HG03575 (cell line): ENCODE results near the gene ELMO3.
A peak's percentile ranks its signal among the peaks of the same experiment; 100 is the strongest.

ENCODE experiments used
- ATAC-seq: cut with Tn5 transposase; IDR thresholded peaks from one replicate; pipeline ENCODE4 v1.9.1; 2021; ENCODE audit not compliant: unreplicated experiment, insufficient number of reproducible peaks, low FRiP score; ENCODE audit errors: extremely low read depth

The ELMO3 gene

DNA sequence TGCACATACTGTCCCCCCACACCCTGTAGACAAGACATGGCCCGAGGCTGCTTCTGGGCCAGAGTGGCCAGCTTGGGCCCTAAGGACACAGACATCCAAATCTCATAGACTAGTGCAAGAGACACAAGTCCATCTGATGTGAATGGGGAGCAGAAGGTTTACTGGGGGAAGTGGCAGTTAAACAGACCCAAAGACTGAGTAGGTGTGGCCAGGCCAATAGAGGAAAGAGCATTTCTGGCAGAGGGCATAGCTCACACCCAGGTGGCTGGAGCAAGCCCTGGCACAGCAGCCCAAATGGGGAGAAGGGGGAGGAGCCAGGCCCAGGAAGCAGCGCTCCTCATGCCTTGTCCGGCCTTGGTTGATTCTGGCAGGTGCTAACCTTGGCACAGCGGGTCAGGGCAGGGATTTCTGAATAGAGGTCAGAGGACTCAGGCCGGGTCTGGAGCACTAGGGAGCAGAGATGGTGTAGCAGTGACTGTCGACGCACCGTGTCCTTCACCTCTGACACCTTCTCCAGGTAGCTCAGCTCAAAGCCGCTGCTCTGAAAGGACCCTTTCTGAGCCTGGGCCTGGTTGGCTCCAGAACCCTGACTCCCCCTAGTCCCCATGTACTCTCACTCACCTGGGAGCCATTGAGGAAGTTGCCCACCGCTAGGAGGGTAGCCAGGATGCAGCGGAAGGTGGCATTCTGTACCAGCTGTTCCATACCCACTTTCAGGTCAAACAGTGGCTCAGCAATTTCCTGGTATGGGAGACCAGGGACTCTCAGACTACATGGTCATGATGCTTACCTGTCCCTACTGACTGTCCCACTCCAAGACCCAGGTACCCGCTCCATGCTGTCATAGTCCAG lies 32.1 kb downstream of the ELMO3 start:
- no peak for ATAC-seq

DNA sequence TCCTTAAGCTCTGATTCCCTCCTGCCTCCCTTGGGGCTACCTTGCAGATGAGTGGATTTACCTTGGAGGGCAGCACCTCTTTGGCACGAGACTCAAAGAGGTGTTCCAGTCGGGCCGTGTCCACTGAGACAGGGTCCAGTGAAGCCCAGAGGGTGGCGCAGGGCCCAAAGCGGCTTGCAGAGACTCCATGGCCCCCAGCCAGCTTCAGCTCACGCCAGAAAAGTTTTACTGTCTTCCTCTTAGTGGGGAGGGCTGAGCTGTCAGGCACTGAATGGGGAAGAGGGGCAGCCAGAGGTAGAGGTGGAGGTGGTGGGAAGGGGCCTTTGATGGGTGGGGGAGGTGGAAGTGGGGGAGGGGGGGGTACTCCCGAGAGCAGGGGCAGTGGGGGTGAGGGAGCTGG lies 34.7 kb downstream of the ELMO3 start:
- no peak for ATAC-seq

GRCh38 chr16:67234180-67234597 lies 35.3 kb downstream of the ELMO3 start:
- no peak for ATAC-seq

- no peak for ATAC-seq
Measured at GRCh38 chr16:67235816-67236562, 37.1 kb downstream of the ELMO3 start.

DNA sequence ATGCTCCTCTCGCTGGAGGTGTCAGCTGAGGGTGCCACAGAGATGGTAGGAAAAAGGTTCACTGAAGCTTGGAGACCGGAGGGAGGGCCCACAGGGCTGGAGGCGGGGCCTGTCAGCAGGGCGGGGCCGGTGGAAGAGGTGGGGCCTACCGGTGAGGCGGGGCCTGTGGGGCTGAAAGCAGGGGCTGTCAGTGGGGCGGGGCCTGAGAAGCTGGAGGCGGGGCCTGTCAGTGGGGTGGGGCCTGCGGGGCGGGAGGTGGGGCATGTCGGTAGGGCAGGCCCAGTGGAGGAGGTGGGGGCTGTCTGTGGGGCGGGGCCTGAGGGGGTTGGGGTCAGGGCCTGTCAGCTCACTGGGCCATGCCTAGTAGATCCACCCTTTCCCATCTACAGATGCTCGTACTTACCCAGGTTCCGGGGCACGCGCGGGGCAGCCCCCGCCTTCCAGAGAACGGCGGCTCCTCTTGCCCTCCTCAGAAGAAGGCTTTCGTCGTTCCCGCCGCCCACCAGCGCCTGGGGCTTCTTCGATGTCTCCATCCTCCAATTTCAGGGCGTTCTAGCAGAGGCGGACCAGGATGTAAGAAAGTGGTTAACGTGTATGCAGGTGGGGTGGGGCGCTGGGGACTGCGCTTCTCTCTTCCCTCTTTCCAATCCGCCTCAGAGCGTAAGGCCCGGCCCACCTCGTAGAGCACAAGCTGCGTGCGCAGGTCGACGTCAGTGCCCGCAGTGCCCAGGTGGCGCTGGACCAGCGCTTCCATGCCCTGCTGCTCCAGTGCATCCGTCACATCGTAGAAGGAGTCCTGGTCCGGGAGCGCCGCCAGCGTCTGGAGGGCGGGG lies 37.8 kb downstream of the ELMO3 start:
- ATAC-seq = no peak

GRCh38 chr16:67237396-67238277 lies 38.7 kb downstream of the ELMO3 start:
- ATAC-seq = no peak

- no peak for ATAC-seq
Measured at GRCh38 chr16:67238278-67238575, 39.3 kb downstream of the ELMO3 start.

DNA sequence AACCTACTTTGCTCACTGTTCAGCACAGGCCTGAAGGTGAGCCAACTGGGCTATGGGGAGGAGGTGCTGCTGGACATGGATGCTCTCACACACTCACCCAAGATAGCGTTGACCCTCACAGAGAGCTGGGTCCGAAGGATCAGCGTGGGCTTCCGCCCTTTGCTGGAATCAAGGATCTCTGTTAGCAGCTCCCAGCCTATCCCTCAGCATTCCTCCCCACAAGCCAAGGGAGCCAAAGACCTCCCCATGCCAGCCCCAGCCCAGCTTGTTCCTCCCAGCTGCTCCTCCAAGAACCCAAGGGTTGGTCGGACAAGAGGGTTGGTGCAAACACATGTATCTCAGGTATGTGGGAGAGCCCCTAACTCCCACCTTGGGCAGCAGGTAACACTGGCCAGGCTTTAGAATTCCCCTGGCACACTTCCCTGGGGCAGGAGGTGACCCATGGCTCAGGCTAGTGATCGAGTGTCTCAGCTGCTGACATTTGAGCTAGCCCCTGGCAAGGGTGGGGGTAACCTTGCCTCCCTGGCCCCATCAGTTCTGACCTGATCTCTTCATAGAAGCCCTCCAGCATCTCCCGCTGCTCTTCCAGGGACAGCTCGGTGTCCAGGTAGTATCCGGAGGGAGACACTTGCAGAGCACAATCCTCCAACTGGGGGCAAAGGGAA lies 40.0 kb downstream of the ELMO3 start:
- ATAC-seq = no peak

GRCh38 chr16:67240506-67240905 lies 41.6 kb downstream of the ELMO3 start:
- ATAC-seq = no peak

DNA sequence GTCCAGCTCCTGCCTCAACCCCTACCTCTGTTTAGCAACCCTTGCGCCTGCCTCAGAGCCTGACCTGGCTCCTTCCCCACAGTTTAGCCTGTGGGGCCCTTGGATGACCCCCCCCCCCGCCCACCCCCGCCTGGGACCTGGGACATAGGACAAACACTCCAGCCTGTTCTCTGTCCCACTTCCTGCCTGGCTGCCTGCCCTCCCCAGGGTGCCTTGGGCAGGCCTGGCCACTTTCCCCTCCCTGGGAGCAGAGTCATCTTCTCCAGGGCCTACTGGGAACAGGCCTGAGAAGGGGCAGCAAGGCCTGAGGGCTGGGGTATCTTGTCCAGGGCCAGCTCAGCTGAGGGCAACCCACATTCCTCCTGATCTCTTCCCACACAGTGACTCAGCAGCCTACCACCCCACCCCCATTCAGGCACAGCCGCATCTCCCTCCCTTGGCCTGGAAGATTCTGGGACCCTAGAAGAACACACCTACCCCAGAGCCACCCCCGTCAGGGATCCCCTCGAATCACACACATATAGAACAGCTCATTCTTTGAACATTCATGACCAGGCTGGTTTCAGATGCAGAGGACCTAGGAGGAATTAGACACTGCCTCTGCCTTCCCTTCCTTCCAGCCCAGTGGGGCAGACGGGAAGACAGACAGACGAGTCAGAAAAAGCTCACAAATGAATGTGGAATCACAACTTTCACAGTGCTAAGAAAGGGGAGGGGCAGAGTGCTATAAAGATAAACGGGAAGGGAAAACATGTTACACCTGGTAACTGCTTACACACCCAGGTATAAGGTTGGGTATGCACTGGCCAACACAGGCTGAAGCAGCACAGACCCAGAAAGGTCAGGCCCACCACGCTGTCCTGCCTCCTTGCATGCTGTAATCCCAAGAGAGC lies 42.3 kb downstream of the ELMO3 start:
- ATAC-seq = no peak

GRCh38 chr16:67242138-67242730 lies 43.3 kb downstream of the ELMO3 start:
- ATAC-seq = no peak

- no peak for ATAC-seq
Measured at GRCh38 chr16:67243481-67243880, 44.5 kb downstream of the ELMO3 start.

- ATAC-seq = peak; percentile 32
Measured at GRCh38 chr16:67244387-67245185, 45.7 kb downstream of the ELMO3 start.

- ATAC-seq = no peak
Measured at GRCh38 chr16:67245186-67245585, 46.3 kb downstream of the ELMO3 start.

DNA sequence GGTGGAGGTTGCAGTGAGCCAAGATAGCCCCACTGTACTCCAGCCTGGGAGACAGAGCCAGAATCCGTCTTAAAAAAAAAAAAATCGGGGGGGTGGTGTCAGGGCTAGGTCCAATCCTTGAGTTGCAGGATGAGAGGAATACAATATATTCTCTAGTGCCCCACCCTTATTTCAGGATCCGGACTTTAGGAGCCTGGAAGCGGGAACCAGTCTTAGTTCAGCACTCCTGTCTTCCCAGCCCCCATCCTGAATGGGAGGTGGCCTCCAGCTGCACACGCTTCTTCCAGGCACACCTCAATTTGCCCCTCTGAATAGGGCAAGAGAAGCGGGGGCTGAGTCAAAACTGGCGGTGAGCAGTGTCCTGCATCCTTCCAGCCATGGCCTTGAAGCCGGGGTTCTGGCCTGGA lies 46.7 kb downstream of the ELMO3 start:
- ATAC-seq = no peak

- ATAC-seq = no peak
Measured at GRCh38 chr16:67246081-67246755, 47.3 kb downstream of the ELMO3 start.
